GM23248 (cell line): ENCODE results near the gene PCP4. TPM values are rescaled to one million over a fixed set of nuclear protein-coding genes. Genes with fewer than 3 reads are reported as not detected.

ENCODE experiments used
- DNase-seq: peaks from one replicate; pipeline ENCODE4 v3.0.0-alpha.2; 2015
- H2AFZ ChIP-seq: fragments of 200-600 bp; sonication (generic); 2 replicates; pipeline ENCODE4 v1.6.1; 2016; ENCODE audit warnings: antibody characterized with exemption
- H3F3A ChIP-seq: fragments of 200-600 bp; sonication (generic); 2 replicates; pipeline ENCODE4 v1.6.1; 2016; ENCODE audit warnings: mild to moderate bottlenecking, antibody characterized with exemption, mixed run types; ENCODE audit not compliant: insufficient read depth
- H3K27ac ChIP-seq: fragments of 200-600 bp; sonication (generic); 2 replicates; pipeline ENCODE4 v1.5.1; 2016; ENCODE audit warnings: mild to moderate bottlenecking
- H3K27me3 ChIP-seq: fragments of 200-600 bp; sonication (generic); replicated peaks from 2 replicates; pipeline ENCODE4 v1.6.1; 2016; ENCODE audit warnings: mild to moderate bottlenecking; ENCODE audit not compliant: insufficient read depth
- H3K36me3 ChIP-seq: fragments of 200-600 bp; sonication (generic); 2 replicates; pipeline ENCODE4 v1.6.1; 2016; ENCODE audit warnings: low read depth, mild to moderate bottlenecking
- H3K4me1 ChIP-seq: fragments of 200-600 bp; sonication (generic); 2 replicates; pipeline ENCODE4 v1.6.1; 2016; ENCODE audit warnings: mild to moderate bottlenecking; ENCODE audit not compliant: insufficient read depth
- H3K4me2 ChIP-seq: fragments of 200-600 bp; sonication (generic); one replicate; pipeline ENCODE4 v1.6.1; 2016; ENCODE audit warnings: mild to moderate bottlenecking; ENCODE audit not compliant: unreplicated experiment
- H3K4me3 ChIP-seq: fragments of 200-600 bp; sonication (generic); 2 replicates; pipeline ENCODE4 v1.5.1; 2016; ENCODE audit warnings: mild to moderate bottlenecking
- H3K79me2 ChIP-seq: fragments of 200-600 bp; sonication (generic); 2 replicates; pipeline ENCODE4 v1.6.1; 2016; ENCODE audit warnings: mild to moderate bottlenecking; ENCODE audit not compliant: insufficient read depth
- H3K9ac ChIP-seq: fragments of 200-600 bp; sonication (generic); 2 replicates; pipeline ENCODE4 v1.6.1; 2016; ENCODE audit warnings: mild to moderate bottlenecking
- H3K9me2 ChIP-seq: fragments of 200-600 bp; sonication (generic); 2 replicates; pipeline ENCODE4 v1.6.1; 2016; ENCODE audit warnings: mixed run types, mild to moderate bottlenecking, moderate library complexity; ENCODE audit not compliant: insufficient read depth
- H3K9me3 ChIP-seq: fragments of 200-600 bp; sonication (generic); one replicate; pipeline ENCODE4 v1.6.1; 2017; ENCODE audit warnings: low read depth
- H4K20me1 ChIP-seq: fragments of 200-600 bp; sonication (generic); 2 replicates; pipeline ENCODE4 v1.6.0; 2016; ENCODE audit not compliant: insufficient read depth
- EZH2 ChIP-seq: fragments of 200-600 bp; sonication (generic); IDR thresholded peaks from 2 replicates; pipeline ENCODE4 v1.6.1; 2018; ENCODE audit warnings: antibody characterized with exemption, mild to moderate bottlenecking; ENCODE audit not compliant: insufficient read depth, poor library complexity, severe bottlenecking
- EZH2phosphoT487 ChIP-seq: fragments of 200-600 bp; sonication (generic); IDR thresholded peaks from 2 replicates; pipeline ENCODE4 v1.6.1; 2018; ENCODE audit warnings: antibody characterized with exemption, moderate library complexity, mild to moderate bottlenecking, low read depth; ENCODE audit not compliant: insufficient read depth
- WGBS, 2 experiments: methylation state at CpG; one replicate each; pipeline ENCODE4 v1.1.6; 2015 to 2017; ENCODE audit warnings: low lambda C conversion rate in 2 of 2, low coverage in 1 of 2; ENCODE audit errors: missing lambda C conversion rate in 2 of 2; 5-methylcytosine and 5-hydroxymethylcytosine counted together
- in situ Hi-C: fragments of 300-500 bp; cut with MboI; formaldehyde crosslinking; loops from 2 replicates; pipeline ENCODE4 v1.15.0; 2020
- polyA plus RNA-seq: library from polyadenylated mRNA; unstranded; fragments of >200 nt; fragmentation: Nextera tagmentation; extraction: Ambion mirVana; gene quantifications from 2 replicates; pipeline ENCODE4 v1.2.1, GENCODE V29; 2016
- total RNA-seq: library from RNA; depleted of rRNA; stranded (reverse); fragments of >200 nt; shearing (Covaris generic); gene quantifications from 2 replicates; pipeline ENCODE4 v1.2.3, GENCODE V29; 2014

Gene PCP4
- total and polyA plus RNA-seq, 2 experiments from 2014 or later = not detected

DNA sequence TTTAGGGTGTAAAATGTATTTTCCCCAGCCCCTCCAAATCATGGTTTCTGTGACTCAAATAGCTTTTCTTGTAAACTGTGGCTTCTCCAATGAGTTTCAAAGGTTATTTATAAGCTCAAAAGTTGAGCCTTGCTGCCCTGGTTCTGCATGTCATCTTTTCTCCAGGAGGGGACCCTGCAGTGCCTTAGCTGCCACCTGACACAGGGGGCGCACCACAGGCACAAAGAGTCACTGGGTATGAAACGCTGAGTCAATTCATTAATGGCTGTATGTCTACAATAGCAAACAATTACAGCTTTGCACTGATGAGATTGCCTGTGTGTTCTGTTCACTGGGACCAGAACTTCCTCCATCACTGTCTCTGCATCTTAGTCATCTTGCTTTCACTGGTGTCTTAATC, 100.8 kb downstream of the PCP4 start:
- no peak overlapping the region for H3K9ac ChIP-seq
- TF ChIP-seq EZH2phosphoT487 (no peak), EZH2 (no peak)
- no peak overlapping the region for H3K4me2 ChIP-seq
- no peak overlapping the region for H3K27ac ChIP-seq
- H3K79me2 ChIP-seq = no peaks in the 10 kb centered on the region
- in situ Hi-C loops = no loop called here
- H3K4me3 ChIP-seq = no peak overlapping the region
- 18 to 29% methylated on average over 2 of the region's 2 CpGs for WGBS, 2 experiments
- H3K4me1 ChIP-seq = no peaks in the 10 kb centered on the region
- no peaks in the 10 kb centered on the region for H3K36me3 ChIP-seq
- H2AFZ ChIP-seq = no peak overlapping the region
- no peaks in the 10 kb centered on the region for H3F3A ChIP-seq
- no peak for DNase-seq
- no peaks in the 10 kb centered on the region for H3K9me2 ChIP-seq
- H3K27me3 ChIP-seq = no peaks in the 10 kb centered on the region
- H4K20me1 ChIP-seq = no peaks in the 10 kb centered on the region
- H3K9me3 ChIP-seq = no peaks in the 10 kb centered on the region

DNA sequence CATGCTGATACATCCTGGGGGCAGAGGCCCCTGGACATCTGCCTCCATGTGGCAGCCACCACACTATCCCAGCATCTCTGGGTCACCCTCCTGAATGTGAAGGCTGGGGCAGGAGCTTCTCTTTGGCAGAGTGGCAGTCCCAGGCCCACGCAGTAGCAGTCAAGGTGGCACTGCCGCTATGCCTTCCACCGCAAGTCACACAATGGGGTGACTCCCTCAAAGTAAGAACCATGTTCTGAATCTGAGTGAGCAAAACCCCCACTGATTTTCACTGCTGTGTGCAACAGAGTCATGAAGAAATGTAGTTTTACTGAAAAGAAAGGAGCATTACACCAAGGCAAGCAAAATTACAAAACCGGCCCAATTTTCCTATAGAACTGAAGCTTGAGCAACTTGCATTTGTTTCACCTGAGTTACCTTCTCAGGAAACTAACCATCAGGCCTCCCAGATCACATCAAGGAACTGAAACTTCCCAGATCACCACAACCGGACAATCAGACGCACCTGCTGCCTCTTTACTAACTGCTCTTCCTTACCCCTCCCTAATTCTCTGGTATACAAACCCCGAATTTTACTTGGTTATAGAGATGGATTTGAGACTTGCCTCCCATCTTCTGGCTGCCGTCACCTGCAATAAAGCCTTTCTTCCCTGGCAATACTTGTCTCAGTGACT, 102.6 kb downstream of the PCP4 start:
- no peaks in the 10 kb centered on the region for H3K36me3 ChIP-seq
- no peak overlapping the region for H2AFZ ChIP-seq
- no peak overlapping the region for H3K9ac ChIP-seq
- H3F3A ChIP-seq = no peaks in the 10 kb centered on the region
- no peak overlapping the region for H3K4me3 ChIP-seq
- H4K20me1 ChIP-seq = no peaks in the 10 kb centered on the region
- no peaks in the 10 kb centered on the region for H3K9me2 ChIP-seq
- no peaks in the 10 kb centered on the region for H3K4me1 ChIP-seq
- no peaks in the 10 kb centered on the region for H3K79me2 ChIP-seq
- no peaks in the 10 kb centered on the region for H3K27me3 ChIP-seq
- DNase-seq = no peak
- in situ Hi-C loops = no loop called here
- TF ChIP-seq EZH2phosphoT487 (no peak), EZH2 (no peak)
- H3K9me3 ChIP-seq = no peaks in the 10 kb centered on the region
- 37 to 41% methylated on average over 8 of the region's 8 CpGs for WGBS, 2 experiments
- H3K27ac ChIP-seq = no peak overlapping the region
- H3K4me2 ChIP-seq = no peak overlapping the region

DNA sequence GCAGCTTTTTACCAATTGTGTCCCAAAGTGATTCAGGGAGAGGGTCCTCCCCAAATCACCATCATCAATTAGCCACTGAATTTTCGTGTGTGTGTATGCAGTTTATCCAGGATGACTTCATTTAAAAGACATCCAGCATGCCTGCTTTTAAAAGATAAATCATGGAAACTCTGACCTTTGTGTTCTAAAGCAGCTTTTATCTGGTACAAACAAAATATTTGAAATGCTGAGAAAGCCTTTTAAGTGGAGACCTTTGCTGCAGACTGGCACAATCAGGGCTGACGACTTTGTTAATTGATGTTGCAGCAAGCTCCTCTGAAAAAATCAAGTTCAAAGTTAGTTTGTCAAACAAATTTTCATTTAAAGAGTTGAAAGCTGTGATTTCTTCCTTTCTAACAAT, 104.7 kb downstream of the PCP4 start:
- Histone ChIP-seq H4K20me1 (no peaks in the 10 kb centered on the region), H3K79me2 (no peaks in the 10 kb centered on the region), H3K4me3 (no peak overlapping the region), H3K9ac (no peak overlapping the region), H3F3A (no peaks in the 10 kb centered on the region), H3K36me3 (no peaks in the 10 kb centered on the region), H3K9me3 (no peaks in the 10 kb centered on the region), H2AFZ (no peak overlapping the region), H3K27me3 (no peaks in the 10 kb centered on the region), H3K27ac (no peak overlapping the region), H3K9me2 (no peaks in the 10 kb centered on the region), H3K4me1 (no peaks in the 10 kb centered on the region), H3K4me2 (no peak overlapping the region)
- no peak for DNase-seq
- in situ Hi-C loops = no loop called here
- TF ChIP-seq EZH2phosphoT487 (no peak), EZH2 (no peak)
- 0 to 3% methylated on average over 2 of the region's 2 CpGs for WGBS, 2 experiments

DNA sequence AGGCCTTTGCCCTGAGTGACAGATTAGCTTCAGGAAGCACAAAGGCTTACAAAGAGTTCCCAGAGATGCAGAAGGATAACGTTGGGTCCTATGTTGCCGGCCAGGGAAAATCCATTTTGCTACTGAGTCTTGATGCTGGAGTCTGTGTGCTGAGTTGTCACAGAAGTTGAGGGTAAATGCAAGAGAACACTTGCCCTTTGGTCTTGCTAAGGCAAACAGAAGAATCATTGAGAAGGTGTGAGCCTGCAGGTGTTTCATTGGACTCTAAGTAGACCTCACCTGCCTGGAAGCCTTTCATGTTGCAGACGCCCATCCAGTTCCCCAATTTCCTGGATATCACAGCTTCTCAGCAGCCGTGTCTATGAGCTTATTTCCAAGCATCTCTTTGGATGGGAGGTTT, 105.2 kb downstream of the PCP4 start:
- no peaks in the 10 kb centered on the region for H3K27me3 ChIP-seq
- H3K36me3 ChIP-seq = no peaks in the 10 kb centered on the region
- TF ChIP-seq EZH2 = no peak
- TF ChIP-seq EZH2phosphoT487 = no peak
- no peak for DNase-seq
- WGBS, 2 experiments = 16 to 27% methylated on average over 4 of the region's 4 CpGs
- H3K27ac ChIP-seq = no peak overlapping the region
- H3K4me1 ChIP-seq = no peaks in the 10 kb centered on the region
- no peaks in the 10 kb centered on the region for H3K9me3 ChIP-seq
- no peaks in the 10 kb centered on the region for H3F3A ChIP-seq
- no peak overlapping the region for H3K4me3 ChIP-seq
- H4K20me1 ChIP-seq = no peaks in the 10 kb centered on the region
- H3K9ac ChIP-seq = no peak overlapping the region
- H2AFZ ChIP-seq = no peak overlapping the region
- H3K9me2 ChIP-seq = no peaks in the 10 kb centered on the region
- in situ Hi-C loops = no loop called here
- no peaks in the 10 kb centered on the region for H3K79me2 ChIP-seq
- H3K4me2 ChIP-seq = no peak overlapping the region
